AG04450 (cell line): ENCODE data around the gene POLR3A. TPM values are rescaled to one million over a fixed set of nuclear protein-coding genes. Genes with fewer than 3 reads are reported as not detected.
"Not testable (repeated sequence)": the region's sequence is repeated elsewhere in the genome, so short reads cannot be mapped to it uniquely, and the experiment has no call there.

Source experiments
- CTCF ChIA-PET: fragments of 300-600, 350-600 bp; formaldehyde crosslinking; extraction: SDS; loops from one replicate; lab custom pipeline; 2022; ENCODE audit warnings: antibody characterized with exemption, inconsistent platforms; lab: Charles Lee
- POLR2A ChIA-PET: fragments of 350-600 bp; formaldehyde crosslinking; extraction: SDS; loops from one replicate; lab custom pipeline; 2021; ENCODE audit warnings: antibody characterized with exemption, inconsistent platforms; lab: Yijun Ruan, JAX
- DNase-seq: peaks from one replicate; pipeline ENCODE4 v3.0.0-alpha.2; 2011; ENCODE audit warnings: low read depth, low spot score
- H3K27ac ChIP-seq: one replicate; pipeline ENCODE4 v1.5.1; 2012; ENCODE audit warnings: low read depth, low read length, control low read depth
- H3K27me3 ChIP-seq: one replicate; pipeline ENCODE4 v1.6.0; 2012; ENCODE audit warnings: low read length; ENCODE audit not compliant: control insufficient read depth, insufficient read depth
- H3K4me3 ChIP-seq: 2 replicates; pipeline ENCODE4 v1.5.1; 2011; ENCODE audit warnings: mild to moderate bottlenecking, low read depth, low read length, control low read depth
- H3K9me3 ChIP-seq: 2 replicates; pipeline ENCODE4 v1.5.1; 2012; ENCODE audit warnings: low read length; ENCODE audit not compliant: control insufficient read depth, insufficient read depth
- polyA plus RNA-seq: library from polyadenylated mRNA; depleted of rRNA; stranded (reverse); fragments of >200 nt; gene quantifications from 2 replicates; pipeline ENCODE4 v1.2.3, GENCODE V29; 2011
- TF ChIP-seq, protein P1 (sequence below): IDR thresholded peaks from 2 replicates; pipeline ENCODE4 v1.5.1; 2011; ENCODE audit warnings: low read depth, low read length, control low read depth, inconsistent platforms

POLR3A gene
- polyA plus RNA-seq, 1 experiment: 16.3 TPM

DNA sequence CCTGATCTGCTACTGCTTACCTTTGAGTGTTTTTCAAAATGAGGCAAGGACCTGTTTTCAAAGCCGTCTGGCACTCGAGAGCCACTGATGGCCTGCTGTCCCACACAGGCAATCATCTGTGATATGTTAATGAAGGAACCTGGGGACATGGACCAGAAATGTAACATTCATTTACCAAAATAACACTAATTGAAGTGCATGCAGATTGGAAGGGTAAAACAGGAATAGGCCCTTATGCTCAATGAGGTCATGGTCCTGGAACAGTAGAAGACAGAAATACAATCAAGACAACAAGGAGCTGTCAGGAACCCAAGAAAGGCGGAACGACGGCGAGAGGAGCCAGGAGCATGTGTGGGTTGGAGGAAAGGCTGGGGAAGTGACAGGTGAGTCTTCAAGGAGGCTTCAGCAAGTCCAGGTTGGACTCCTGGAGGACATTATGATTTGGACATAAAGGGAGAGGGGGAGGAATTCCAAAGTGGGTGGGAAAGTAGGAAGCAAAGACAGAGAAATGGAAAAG is 28.3 kb downstream of the POLR3A start:
- ChIA-PET POLR2A (no interaction called here), CTCF (no interaction called here)
- Histone ChIP-seq H3K4me3 (no peak overlapping the region), H3K27me3 (no peaks in the 10 kb centered on the region), H3K27ac (no peak overlapping the region), H3K9me3 (no peaks in the 10 kb centered on the region)
- TF ChIP-seq, protein P1, sequence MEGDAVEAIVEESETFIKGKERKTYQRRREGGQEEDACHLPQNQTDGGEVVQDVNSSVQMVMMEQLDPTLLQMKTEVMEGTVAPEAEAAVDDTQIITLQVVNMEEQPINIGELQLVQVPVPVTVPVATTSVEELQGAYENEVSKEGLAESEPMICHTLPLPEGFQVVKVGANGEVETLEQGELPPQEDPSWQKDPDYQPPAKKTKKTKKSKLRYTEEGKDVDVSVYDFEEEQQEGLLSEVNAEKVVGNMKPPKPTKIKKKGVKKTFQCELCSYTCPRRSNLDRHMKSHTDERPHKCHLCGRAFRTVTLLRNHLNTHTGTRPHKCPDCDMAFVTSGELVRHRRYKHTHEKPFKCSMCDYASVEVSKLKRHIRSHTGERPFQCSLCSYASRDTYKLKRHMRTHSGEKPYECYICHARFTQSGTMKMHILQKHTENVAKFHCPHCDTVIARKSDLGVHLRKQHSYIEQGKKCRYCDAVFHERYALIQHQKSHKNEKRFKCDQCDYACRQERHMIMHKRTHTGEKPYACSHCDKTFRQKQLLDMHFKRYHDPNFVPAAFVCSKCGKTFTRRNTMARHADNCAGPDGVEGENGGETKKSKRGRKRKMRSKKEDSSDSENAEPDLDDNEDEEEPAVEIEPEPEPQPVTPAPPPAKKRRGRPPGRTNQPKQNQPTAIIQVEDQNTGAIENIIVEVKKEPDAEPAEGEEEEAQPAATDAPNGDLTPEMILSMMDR: no peak
- no peak for DNase-seq

DNA sequence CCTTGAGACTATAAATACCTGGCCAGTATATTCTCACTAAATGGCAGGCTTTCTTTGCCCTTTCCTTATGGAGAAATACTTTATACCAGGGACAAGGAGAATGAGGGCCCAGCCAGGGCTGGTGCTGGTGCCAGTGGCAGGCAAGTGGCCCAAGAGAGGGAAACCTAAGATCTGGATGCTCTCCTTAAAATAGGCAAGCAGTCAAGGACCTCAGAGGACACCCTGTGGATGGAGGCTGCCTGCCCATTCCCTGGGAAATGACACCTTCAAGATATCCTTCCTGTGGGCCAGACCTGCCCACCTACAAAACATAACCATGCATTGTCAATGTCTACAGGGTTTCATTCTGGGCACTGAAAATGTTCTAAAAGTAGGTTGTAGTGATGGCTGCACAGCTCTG is 29.1 kb downstream of the POLR3A start:
- TF ChIP-seq, protein P1: no peak
- no peaks in the 10 kb centered on the region for H3K9me3 ChIP-seq
- no peaks in the 10 kb centered on the region for H3K27me3 ChIP-seq
- ChIA-PET CTCF (no interaction called here), POLR2A (no interaction called here)
- H3K4me3 ChIP-seq: no peak overlapping the region
- no peak for DNase-seq
- no peak overlapping the region for H3K27ac ChIP-seq

GRCh38 chr10:77998780-77999179 is 30.5 kb downstream of the POLR3A start:
- CTCF ChIA-PET, DNase-seq, H3K27me3 ChIP-seq, H3K4me3 ChIP-seq, H3K9me3 ChIP-seq, POLR2A ChIA-PET, H3K27ac ChIP-seq: not testable (repeated sequence)

- ChIA-PET CTCF (no interaction called here), POLR2A (no interaction called here)
- TF ChIP-seq, protein P1: no peak
- no peaks in the 10 kb centered on the region for H3K9me3 ChIP-seq
- no peak overlapping the region for H3K4me3 ChIP-seq
- DNase-seq: no peak
- H3K27ac ChIP-seq: no peak overlapping the region
- H3K27me3 ChIP-seq: no peaks in the 10 kb centered on the region
These were observed 35.7 kb downstream of the POLR3A start for GRCh38 chr10:77993620-77994019.

DNA sequence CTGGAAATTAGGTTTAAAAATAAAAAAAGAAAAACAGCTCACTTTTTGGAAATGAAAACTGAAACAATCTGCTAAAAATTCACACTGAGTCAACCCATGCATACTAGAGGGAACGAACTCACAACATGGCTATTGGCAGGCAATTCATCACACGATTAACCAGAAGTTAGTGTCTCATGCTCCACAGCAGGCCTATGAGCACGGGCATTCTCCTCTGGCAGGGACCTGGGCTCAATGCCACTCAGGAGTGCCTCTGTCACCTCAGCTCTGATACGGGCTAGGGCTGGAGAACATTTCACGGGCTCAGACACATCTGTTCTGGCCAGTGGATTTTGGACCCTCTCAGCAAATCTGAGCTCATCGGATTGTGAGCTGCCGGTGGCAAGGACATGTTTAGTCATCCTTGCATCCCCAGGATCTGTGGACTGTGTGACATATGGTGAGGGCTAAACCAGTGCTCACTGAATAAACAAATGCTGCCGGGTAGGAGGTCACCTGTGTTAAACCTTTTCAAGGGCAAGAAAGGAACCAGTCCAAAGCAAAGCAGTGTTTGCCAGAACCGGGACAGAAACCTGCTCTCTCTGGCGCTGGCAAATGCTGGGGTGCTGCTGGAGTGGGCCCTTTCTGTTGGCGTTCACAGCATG is 40.1 kb downstream of the POLR3A start:
- H3K27ac ChIP-seq: no peak overlapping the region
- TF ChIP-seq, protein P1: no peak
- H3K4me3 ChIP-seq: no peak overlapping the region
- DNase-seq: no peak
- no peaks in the 10 kb centered on the region for H3K27me3 ChIP-seq
- CTCF ChIA-PET: no interaction called here
- H3K9me3 ChIP-seq: no peaks in the 10 kb centered on the region
- POLR2A ChIA-PET: interaction anchor here (0.6 kb wide), 1 partner anchor 70 kb away, joined by 9 read pairs; no protein-coding TSS in a partner anchor
